Keratinocyte (primary cell): Measurements from ENCODE around the gene CD276. TPM values are rescaled to one million over a fixed set of nuclear protein-coding genes. Genes with fewer than 3 reads are reported as not detected.

Experiments used
- DNase-seq: peaks from one replicate; pipeline ENCODE4 v3.0.0-alpha.2; 2011; ENCODE audit warnings: low read depth, missing footprints, low spot score
- FAIRE-seq: peaks from 2 replicates; lab custom pipeline; 2011; peaks lifted over from hg19 to GRCh38; lab: Jason Lieb, UNC
- H2AFZ ChIP-seq: 2 replicates; pipeline ENCODE4 v1.6.0; 2012; ENCODE audit warnings: low read length, control low read depth, inconsistent platforms; ENCODE audit not compliant: control insufficient read depth
- H3K27ac ChIP-seq: 2 replicates; pipeline ENCODE4 v1.5.1; 2011; ENCODE audit warnings: low read length; ENCODE audit not compliant: control insufficient read depth, insufficient read depth
- H3K27me3 ChIP-seq: 3 replicates; pipeline ENCODE4 v1.6.0; 2011; ENCODE audit warnings: low read length; ENCODE audit not compliant: control insufficient read depth, insufficient read depth; ENCODE audit errors: extremely low read depth
- H3K36me3 ChIP-seq, 2 experiments: 2 replicates in 1 of 2; 3 replicates in 1 of 2; pipeline ENCODE4 v1.5.1; 2011; ENCODE audit warnings: low read length in 2 of 2, mild to moderate bottlenecking in 1 of 2; ENCODE audit not compliant: control insufficient read depth in 2 of 2, insufficient read depth in 2 of 2; ENCODE audit errors: extremely low read depth in 1 of 2
- H3K4me1 ChIP-seq: 3 replicates; pipeline ENCODE4 v1.5.1; 2011; ENCODE audit warnings: low read length; ENCODE audit not compliant: control insufficient read depth, insufficient read depth; ENCODE audit errors: extremely low read depth
- H3K4me2 ChIP-seq: 3 replicates; pipeline ENCODE4 v1.6.0; 2011; ENCODE audit warnings: low read depth, low read length; ENCODE audit not compliant: control insufficient read depth, insufficient read depth; ENCODE audit errors: extremely low read depth
- H3K4me3 ChIP-seq, 3 experiments: fragments of 200-600 bp in 1 of 3; sonication (generic) in 1 of 3; 2 replicates in 2 of 3; 3 replicates in 1 of 3; pipeline ENCODE4 v1.5.1; 2011 to 2016; ENCODE audit warnings: low read length in 3 of 3, mild to moderate bottlenecking in 3 of 3, control low read depth in 2 of 3, inconsistent platforms in 1 of 3, low read depth in 1 of 3, mixed read lengths in 1 of 3, mixed run types in 1 of 3, moderate library complexity in 1 of 3; ENCODE audit not compliant: control insufficient read depth in 2 of 3, insufficient read depth in 2 of 3; ENCODE audit errors: extremely low read depth in 1 of 3
- H3K79me2 ChIP-seq: 2 replicates; pipeline ENCODE4 v1.6.0; 2012; ENCODE audit warnings: low read length; ENCODE audit not compliant: control insufficient read depth, insufficient read depth
- H3K9ac ChIP-seq: 3 replicates; pipeline ENCODE4 v1.6.0; 2011; ENCODE audit warnings: low read length; ENCODE audit not compliant: control insufficient read depth, insufficient read depth; ENCODE audit errors: extremely low read depth
- H3K9me1 ChIP-seq: 3 replicates; pipeline ENCODE4 v1.6.0; 2011; ENCODE audit warnings: low read length; ENCODE audit not compliant: control insufficient read depth, insufficient read depth; ENCODE audit errors: extremely low read depth
- H3K9me3 ChIP-seq: 2 replicates; pipeline ENCODE4 v1.5.1; 2012; ENCODE audit warnings: low read depth, low read length; ENCODE audit not compliant: control insufficient read depth
- H4K20me1 ChIP-seq: 3 replicates; pipeline ENCODE4 v1.6.0; 2011; ENCODE audit warnings: low read length; ENCODE audit not compliant: control insufficient read depth, insufficient read depth; ENCODE audit errors: extremely low read depth
- EZH2 ChIP-seq: IDR thresholded peaks from one replicate; pipeline ENCODE4 v1.6.1; 2012; ENCODE audit warnings: inconsistent platforms, mild to moderate bottlenecking, low read length, moderate library complexity
- dilution Hi-C: fragments of 300-500 bp; cut with MboI; formaldehyde crosslinking; loops from one replicate; pipeline ENCODE4 v1.7.0; 2020; ENCODE audit warnings: low sequenced_read_pairs; ENCODE audit not compliant: extremely low pct_ligation_motif_present
- polyA plus RNA-seq, 5 experiments: library from polyadenylated mRNA; depleted of rRNA in 3 of 5; stranded (reverse) in 3 of 5; stranded (forward) in 1 of 5; unstranded in 1 of 5; fragments of >200 nt; gene quantifications; 1 replicate in 1 of 5; 2 replicates in 3 of 5; 3 replicates in 1 of 5; pipeline versions ENCODE4 v1.2.1 to v1.2.3, GENCODE V29; 2011 to 2012; ENCODE audit warnings: missing spikeins in 2 of 5, low read depth in 1 of 5, low replicate concordance in 1 of 5
- TF ChIP-seq, protein P1 (sequence below), 3 experiments: IDR thresholded peaks in 1 of 3; conservative IDR thresholded peaks in 1 of 3; optimal IDR thresholded peaks in 1 of 3; 2 replicates in 2 of 3; 3 replicates in 1 of 3; pipeline versions ENCODE3 to v1.5.1; 2011; ENCODE audit warnings: low read length in 3 of 3, mild to moderate bottlenecking in 3 of 3, moderate library complexity in 2 of 3, control low read depth in 1 of 3, inconsistent platforms in 1 of 3; ENCODE audit not compliant: insufficient read depth in 2 of 3; ENCODE audit errors: extremely low read depth in 1 of 3

CD276 gene
- polyA plus RNA-seq, 1 donor (not counting 4 experiments of a cell fraction or from before 2014, with no cell fraction given): 62.9 TPM

GRCh38 chr15:73684581-73685455 is 635 bp downstream of the CD276 start:
- dilution Hi-C loops: loop anchor here (25.0 kb wide), 1 partner anchor 98 kb away; no protein-coding TSS in a partner anchor
- Histone ChIP-seq H3K79me2 (peaks cover 52% of the 10 kb centered on the region), H4K20me1 (no peaks in the 10 kb centered on the region), H3K9me1 (peaks cover 4% of the 10 kb centered on the region), H3K36me3 (no peaks in the 10 kb centered on the region), H3K4me1 (peaks cover 44% of the 10 kb centered on the region), H2AFZ (peak overlapping the region; percentile 20), H3K9ac (peak overlapping the region; percentile 84), H3K4me3 (peak overlapping the region; percentile 74 to 94 (median 88)), H3K27ac (peak overlapping the region; percentile 76), H3K27me3 (no peaks in the 10 kb centered on the region), H3K9me3 (no peaks in the 10 kb centered on the region), H3K4me2 (peak overlapping the region; percentile 93)
- TF ChIP-seq EZH2: no peak
- TF ChIP-seq, protein P1, sequence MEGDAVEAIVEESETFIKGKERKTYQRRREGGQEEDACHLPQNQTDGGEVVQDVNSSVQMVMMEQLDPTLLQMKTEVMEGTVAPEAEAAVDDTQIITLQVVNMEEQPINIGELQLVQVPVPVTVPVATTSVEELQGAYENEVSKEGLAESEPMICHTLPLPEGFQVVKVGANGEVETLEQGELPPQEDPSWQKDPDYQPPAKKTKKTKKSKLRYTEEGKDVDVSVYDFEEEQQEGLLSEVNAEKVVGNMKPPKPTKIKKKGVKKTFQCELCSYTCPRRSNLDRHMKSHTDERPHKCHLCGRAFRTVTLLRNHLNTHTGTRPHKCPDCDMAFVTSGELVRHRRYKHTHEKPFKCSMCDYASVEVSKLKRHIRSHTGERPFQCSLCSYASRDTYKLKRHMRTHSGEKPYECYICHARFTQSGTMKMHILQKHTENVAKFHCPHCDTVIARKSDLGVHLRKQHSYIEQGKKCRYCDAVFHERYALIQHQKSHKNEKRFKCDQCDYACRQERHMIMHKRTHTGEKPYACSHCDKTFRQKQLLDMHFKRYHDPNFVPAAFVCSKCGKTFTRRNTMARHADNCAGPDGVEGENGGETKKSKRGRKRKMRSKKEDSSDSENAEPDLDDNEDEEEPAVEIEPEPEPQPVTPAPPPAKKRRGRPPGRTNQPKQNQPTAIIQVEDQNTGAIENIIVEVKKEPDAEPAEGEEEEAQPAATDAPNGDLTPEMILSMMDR (optimal IDR thresholded peaks at IDR 0.05 in 1 of 3, IDR thresholded peaks at IDR 0.05 in 1 of 3, conservative IDR thresholded peaks at IDR 0.05 in 1 of 3; ENCODE audit: extremely low read depth in 1 of 3, insufficient read depth in 2 of 3, low read length in 3 of 3): no peak
- no peak for FAIRE-seq
- DNase-seq: no peak

DNA sequence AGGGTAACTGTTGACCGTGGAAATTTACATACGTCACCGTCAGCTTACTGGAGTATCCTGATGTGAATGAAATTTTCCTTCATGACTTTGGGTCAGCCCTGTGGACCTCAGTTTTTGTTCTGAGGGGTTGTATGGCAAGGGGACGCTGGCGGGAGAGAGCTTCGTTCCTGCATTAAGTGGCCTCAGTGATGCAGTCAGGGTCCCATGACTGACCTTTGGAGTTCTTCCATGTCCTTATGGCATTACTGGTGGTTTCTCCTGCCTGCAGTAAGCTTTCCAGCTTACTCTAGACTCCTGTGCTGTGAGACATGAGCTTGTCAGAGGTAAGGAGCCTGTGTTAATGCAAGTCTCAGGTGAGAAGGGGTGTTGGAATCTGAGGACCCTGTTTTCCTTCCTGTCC is 1.8 kb downstream of the CD276 start:
- Histone ChIP-seq H3K9me1 (peaks cover 4% of the 10 kb centered on the region), H3K27me3 (no peaks in the 10 kb centered on the region), H3K9me3 (no peaks in the 10 kb centered on the region), H4K20me1 (no peaks in the 10 kb centered on the region), H3K79me2 (peaks cover 63% of the 10 kb centered on the region), H3K4me3 (peak overlapping the region; percentile 24 to 94 (median 88)), H3K9ac (peak overlapping the region; percentile 84), H3K4me2 (peak overlapping the region; percentile 93), H3K4me1 (peaks cover 51% of the 10 kb centered on the region), H2AFZ (no peak overlapping the region), H3K27ac (peak overlapping the region; percentile 76), H3K36me3 (peaks cover 0 to 3% of the 10 kb centered on the region in 2 experiments)
- dilution Hi-C loops: loop anchor here (25.0 kb wide), 1 partner anchor 99 kb away; no protein-coding TSS in a partner anchor
- no peak for TF ChIP-seq EZH2
- TF ChIP-seq, protein P1 (optimal IDR thresholded peaks at IDR 0.05 in 1 of 3, IDR thresholded peaks at IDR 0.05 in 1 of 3, conservative IDR thresholded peaks at IDR 0.05 in 1 of 3; ENCODE audit: extremely low read depth in 1 of 3, insufficient read depth in 2 of 3, low read length in 3 of 3): no peak
- FAIRE-seq (peak; percentile 58), DNase-seq (no peak)
